Spleen (tissue), 11 donors: Measurements from ENCODE around the gene UTS2R. TPM values are rescaled to one million over a fixed set of nuclear protein-coding genes. Genes with fewer than 3 reads are reported as not detected.

Source experiments
- DNase-seq: peaks from one replicate; pipeline ENCODE4 v3.0.0-alpha.2; 2020
- H3K27ac ChIP-seq, 8 donors: fragments of 200-600 bp; sonication (generic) in 7 of 8; 1 replicate in 4 of 8; 2 replicates in 4 of 8; pipeline versions ENCODE4 v1.5.0 to v1.8.0; 2016 to 2021; ENCODE audit warnings: inconsistent platforms in 4 of 8, mild to moderate bottlenecking in 4 of 8, moderate library complexity in 1 of 8
- H3K27me3 ChIP-seq, 7 donors: fragments of 200-600 bp; sonication (generic) in 6 of 7; replicated peaks in 1 of 7; 1 replicate in 4 of 7; 2 replicates in 3 of 7; pipeline versions ENCODE4 v1.5.0 to v1.8.0; 2016 to 2021; ENCODE audit warnings: inconsistent platforms in 3 of 7, mild to moderate bottlenecking in 1 of 7
- H3K36me3 ChIP-seq, 6 donors: fragments of 200-600 bp; sonication (generic) in 5 of 6; 1 replicate in 4 of 6; 2 replicates in 2 of 6; pipeline versions ENCODE4 v1.5.0 to v1.8.0; 2016 to 2021; ENCODE audit warnings: inconsistent platforms in 2 of 6
- H3K4me1 ChIP-seq, 6 donors: fragments of 200-600 bp; sonication (generic) in 5 of 6; 1 replicate in 3 of 6; 2 replicates in 3 of 6; pipeline versions ENCODE4 v1.5.0 to v1.8.0; 2016 to 2021; ENCODE audit warnings: inconsistent platforms in 3 of 6
- H3K4me3 ChIP-seq, 8 donors: fragments of 200-600 bp; sonication (generic) in 7 of 8; 1 replicate in 4 of 8; 2 replicates in 4 of 8; pipeline versions ENCODE4 v1.5.0 to v1.8.0; 2016 to 2021; ENCODE audit warnings: inconsistent platforms in 4 of 8, mild to moderate bottlenecking in 4 of 8, moderate library complexity in 2 of 8
- H3K9me3 ChIP-seq, 8 donors: fragments of 200-600 bp; sonication (generic) in 7 of 8; 1 replicate in 4 of 8; 2 replicates in 4 of 8; pipeline versions ENCODE4 v1.5.0 to v1.8.0; 2016 to 2021; ENCODE audit warnings: inconsistent platforms in 4 of 8
- POLR2A ChIP-seq, 3 donors: fragments of 450-650 bp; IDR thresholded peaks; one replicate each; pipeline ENCODE4 v1.5.1; 2017; ENCODE audit warnings: antibody characterized with exemption in 3 of 3, mild to moderate bottlenecking in 1 of 3
- POLR2AphosphoS5 ChIP-seq, 3 donors: sonication (generic); formaldehyde crosslinking; IDR thresholded peaks; one replicate each; pipeline ENCODE4 v1.5.1; 2017; ENCODE audit warnings: antibody characterized with exemption in 3 of 3
- WGBS, 5 donors: extraction: QIAGEN DNeasy Blood & Tissue Kit in 3 of 5; methylation state at CpG; one replicate each; pipeline versions ENCODE4 v1.1.5 to v1.1.7; 2013 to 2018; 5-methylcytosine and 5-hydroxymethylcytosine counted together
- intact Hi-C: fragments of 100-400 bp; cut with DNase I; formaldehyde crosslinking; loops from one replicate; pipeline ENCODE4 v1.15.0; 2023; ENCODE audit warnings: low total_unique reads
- polyA plus RNA-seq, 3 donors: library from polyadenylated mRNA; stranded (reverse); fragments of 200-250 nt; gene quantifications; one replicate each; pipeline ENCODE4 v1.2.1, GENCODE V29; 2013
- total RNA-seq, 7 donors: library from RNA; depleted of rRNA in 3 of 7; stranded (reverse); fragments of >200 nt in 3 of 7; fragmentation: NEBNext Ultra II Directional in 4 of 7; extraction: Animal tissue kit (Norgen Biotek cat#: 25700) in 4 of 7; gene quantifications; one replicate each; pipeline versions ENCODE4 v1.1.0 to v1.2.1, GENCODE V29; 2016 to 2021
- TF ChIP-seq, protein P1 (sequence below), 11 experiments: fragments of 200-600 bp in 7 of 11; fragments of 450-650 bp in 4 of 11; sonication (generic) in 4 of 11; IDR thresholded peaks in 8 of 11; conservative IDR thresholded peaks in 3 of 11; 1 replicate in 7 of 11; 2 replicates in 4 of 11; pipeline versions ENCODE4 v1.4.0 to v1.8.0; 2016 to 2021; ENCODE audit warnings: antibody characterized with exemption in 11 of 11, inconsistent platforms in 4 of 11, mild to moderate bottlenecking in 1 of 11
- donor health status: healthy with polysubstance abuse.
- donor health status: DM: no; HTN: no; CAD: no; lungs with moderate emphysema.
- donor health status: DM: no; HTN: no; CAD: no.
- donor health status: Bipolar disorder and iron deficiency.
- donor health status: healthy.
- donor health status: DM: no; HTN: no; CAD: no.
- donor health status: DM: yes; HTN: yes; CAD: no.

Gene UTS2R
- total and polyA plus RNA-seq, 10 donors, result 0.26 to 3.1 (median 0.60) TPM; not detected in 5

DNA sequence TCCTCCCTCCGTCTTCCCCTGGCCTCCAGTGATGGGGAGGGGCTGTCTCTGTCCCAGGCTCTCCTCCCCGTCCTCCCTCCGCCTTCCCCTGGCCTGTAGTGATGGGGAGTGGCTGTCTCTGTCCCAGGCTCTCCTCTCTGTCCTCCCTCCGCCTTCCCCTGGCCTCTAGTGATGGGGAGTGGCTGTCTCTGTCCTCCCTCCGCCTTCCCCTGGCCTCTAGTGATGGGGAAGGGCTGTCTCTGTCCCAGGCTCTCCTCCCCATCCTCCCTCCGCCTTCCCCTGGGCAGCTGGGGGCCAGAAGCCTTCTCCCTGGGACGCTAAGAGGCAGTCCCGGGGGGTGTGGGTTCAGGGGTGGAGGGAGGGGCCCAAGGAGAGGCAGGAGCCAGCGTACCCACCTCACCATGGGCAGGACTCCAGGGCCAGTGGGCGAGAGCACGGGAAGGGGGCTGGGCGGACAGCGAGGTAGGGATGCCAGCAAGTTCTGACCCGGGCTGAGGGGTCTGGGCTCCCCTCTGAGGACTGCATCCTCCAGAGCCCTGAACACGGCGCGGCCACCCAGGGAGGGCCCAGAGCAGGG lies 14.8 kb downstream of the UTS2R start:
- intact Hi-C loops, result no loop called here
- H3K4me3 ChIP-seq, result no peak overlapping the region
- WGBS, 5 donors, result 52 to 70% (median 59%) methylated on average over 10 to 16 of the region's 17 CpGs
- TF ChIP-seq, protein P1, sequence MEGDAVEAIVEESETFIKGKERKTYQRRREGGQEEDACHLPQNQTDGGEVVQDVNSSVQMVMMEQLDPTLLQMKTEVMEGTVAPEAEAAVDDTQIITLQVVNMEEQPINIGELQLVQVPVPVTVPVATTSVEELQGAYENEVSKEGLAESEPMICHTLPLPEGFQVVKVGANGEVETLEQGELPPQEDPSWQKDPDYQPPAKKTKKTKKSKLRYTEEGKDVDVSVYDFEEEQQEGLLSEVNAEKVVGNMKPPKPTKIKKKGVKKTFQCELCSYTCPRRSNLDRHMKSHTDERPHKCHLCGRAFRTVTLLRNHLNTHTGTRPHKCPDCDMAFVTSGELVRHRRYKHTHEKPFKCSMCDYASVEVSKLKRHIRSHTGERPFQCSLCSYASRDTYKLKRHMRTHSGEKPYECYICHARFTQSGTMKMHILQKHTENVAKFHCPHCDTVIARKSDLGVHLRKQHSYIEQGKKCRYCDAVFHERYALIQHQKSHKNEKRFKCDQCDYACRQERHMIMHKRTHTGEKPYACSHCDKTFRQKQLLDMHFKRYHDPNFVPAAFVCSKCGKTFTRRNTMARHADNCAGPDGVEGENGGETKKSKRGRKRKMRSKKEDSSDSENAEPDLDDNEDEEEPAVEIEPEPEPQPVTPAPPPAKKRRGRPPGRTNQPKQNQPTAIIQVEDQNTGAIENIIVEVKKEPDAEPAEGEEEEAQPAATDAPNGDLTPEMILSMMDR (IDR thresholded peaks at IDR 0.05 in 8 of 11, conservative IDR thresholded peaks at IDR 0.05 in 3 of 11), result no peak
- no peak for TF ChIP-seq POLR2A (IDR thresholded peaks at IDR 0.05)
- TF ChIP-seq POLR2AphosphoS5 (IDR thresholded peaks at IDR 0.05), result no peak
- H3K36me3 ChIP-seq, result peaks cover 0 to 6% (median under 1%) of the 10 kb centered on the region in 6 donors
- H3K27ac ChIP-seq, result no peak overlapping the region
- H3K27me3 ChIP-seq, result peaks cover 0 to 60% (median 33%) of the 10 kb centered on the region in 7 donors
- H3K9me3 ChIP-seq, result no peaks in the 10 kb centered on the region
- no peak for DNase-seq
- H3K4me1 ChIP-seq, result peaks cover 0 to 29% (median 5%) of the 10 kb centered on the region in 6 donors

DNA sequence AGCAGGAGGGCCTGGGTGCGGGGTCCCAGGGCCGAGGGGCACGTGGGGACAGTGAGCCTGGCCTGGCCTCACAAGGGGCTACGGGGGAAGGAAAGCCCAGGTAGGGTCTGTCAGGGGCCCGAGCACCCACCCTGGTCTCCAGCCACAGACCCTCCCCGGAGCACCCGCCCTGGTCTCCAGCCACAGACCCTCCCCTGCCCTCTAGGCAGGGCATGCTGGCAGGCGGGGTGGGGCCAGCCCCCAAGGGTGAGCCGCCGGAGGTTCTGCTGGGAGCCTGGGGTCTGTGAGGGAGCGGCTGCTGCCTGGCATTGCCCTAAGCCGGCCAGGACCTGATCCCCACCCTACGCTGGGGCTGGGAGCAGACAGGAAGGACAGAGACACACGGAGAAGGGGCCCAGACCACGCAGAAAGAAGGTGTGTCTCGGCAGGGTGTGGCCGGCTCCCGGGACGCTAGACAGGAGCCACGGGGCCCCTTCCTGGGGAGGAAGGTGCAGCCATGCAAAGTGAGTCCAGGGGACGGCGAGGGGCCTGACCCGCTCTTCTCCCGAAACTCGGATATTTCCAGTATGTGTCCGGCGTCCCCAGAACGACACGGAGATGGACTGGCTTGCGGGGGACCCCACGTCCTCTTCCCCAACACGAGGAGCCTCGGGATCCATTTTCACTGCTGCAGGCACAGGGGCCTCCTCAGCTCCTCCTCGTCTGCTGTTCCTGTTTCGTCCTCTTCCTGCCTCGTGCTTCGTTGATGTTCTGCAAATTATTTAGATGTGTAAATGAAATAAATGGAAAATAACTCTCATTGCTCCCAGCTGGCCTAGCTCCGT lies 15.5 kb downstream of the UTS2R start:
- no peak for DNase-seq

DNA sequence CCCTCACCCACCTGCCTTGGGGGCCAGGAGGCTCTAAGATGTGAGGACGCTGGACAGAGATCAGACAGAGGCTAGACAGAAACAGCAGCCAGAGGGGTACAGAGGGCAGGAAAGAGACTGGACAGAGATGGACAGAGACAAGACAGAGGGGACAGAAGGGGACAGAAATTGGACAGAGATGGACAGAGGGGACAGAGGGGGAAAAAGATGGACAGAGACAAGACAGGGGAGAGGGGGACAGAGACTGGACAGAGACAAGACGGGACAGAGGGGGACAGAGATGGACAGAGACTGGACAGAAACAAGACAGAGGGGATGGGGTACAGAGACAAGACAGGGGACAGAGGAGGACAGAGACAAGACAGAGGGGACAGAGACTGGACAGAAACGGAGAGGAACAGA lies 16.1 kb downstream of the UTS2R start:
- Histone ChIP-seq H3K9me3 (no peaks in the 10 kb centered on the region), H3K27me3 (peaks cover 0 to 48% (median 33%) of the 10 kb centered on the region in 7 donors), H3K4me1 (peaks cover 0 to 29% (median 5%) of the 10 kb centered on the region in 6 donors), H3K27ac (no peak overlapping the region), H3K4me3 (no peak overlapping the region), H3K36me3 (peaks cover 0 to 20% (median 12%) of the 10 kb centered on the region in 6 donors)
- no peak for DNase-seq
- TF ChIP-seq POLR2AphosphoS5 (IDR thresholded peaks at IDR 0.05), result no peak
- TF ChIP-seq, protein P1 (IDR thresholded peaks at IDR 0.05 in 8 of 11, conservative IDR thresholded peaks at IDR 0.05 in 3 of 11), result no peak
- no peak for TF ChIP-seq POLR2A (IDR thresholded peaks at IDR 0.05)
- WGBS, 5 donors, result 71 to 89% (median 74%) methylated on average over 3 of the region's 3 CpGs
- intact Hi-C loops, result no loop called here

More for the DNA sequence above, 15.5 kb downstream of the UTS2R start:
- H3K27me3 ChIP-seq, result peaks cover 0 to 54% (median 33%) of the 10 kb centered on the region in 7 donors
- TF ChIP-seq POLR2A (IDR thresholded peaks at IDR 0.05), result no peak
- TF ChIP-seq, protein P1 (IDR thresholded peaks at IDR 0.05 in 8 of 11, conservative IDR thresholded peaks at IDR 0.05 in 3 of 11), result no peak
- TF ChIP-seq POLR2AphosphoS5 (IDR thresholded peaks at IDR 0.05), result peak in 2 of 3 donors; percentile 5 to 33
- H3K36me3 ChIP-seq, result peaks cover 0 to 13% (median 6%) of the 10 kb centered on the region in 6 donors
- no peaks in the 10 kb centered on the region for H3K9me3 ChIP-seq
- WGBS, 5 donors, result 40 to 47% (median 44%) methylated on average over 28 to 38 of the region's 38 CpGs
- no peak overlapping the region for H3K4me3 ChIP-seq
- H3K4me1 ChIP-seq, result peaks cover 0 to 29% (median 5%) of the 10 kb centered on the region in 6 donors
- no peak overlapping the region for H3K27ac ChIP-seq
- intact Hi-C loops, result no loop called here
